Stimulated activated CD4-positive, alpha-beta T cell treated with anti-CD3 and anti-CD28 coated beads, TNF-alpha, amount 100 ng/mL, for 4 hours (primary cell): ENCODE results near the gene ACSF3.

Experiments
- DNase-seq, 3 experiments: peaks; one replicate each; pipeline ENCODE4 v3.0.0-alpha.2; 2020; ENCODE audit warnings: low read depth in 3 of 3

ACSF3 gene

GRCh38 chr16:89112377-89113151, 18.9 kb downstream of the ACSF3 start:
- DNase-seq: no peak

- no peak for DNase-seq
Measured at GRCh38 chr16:89113152-89113547, 19.5 kb downstream of the ACSF3 start.

DNA sequence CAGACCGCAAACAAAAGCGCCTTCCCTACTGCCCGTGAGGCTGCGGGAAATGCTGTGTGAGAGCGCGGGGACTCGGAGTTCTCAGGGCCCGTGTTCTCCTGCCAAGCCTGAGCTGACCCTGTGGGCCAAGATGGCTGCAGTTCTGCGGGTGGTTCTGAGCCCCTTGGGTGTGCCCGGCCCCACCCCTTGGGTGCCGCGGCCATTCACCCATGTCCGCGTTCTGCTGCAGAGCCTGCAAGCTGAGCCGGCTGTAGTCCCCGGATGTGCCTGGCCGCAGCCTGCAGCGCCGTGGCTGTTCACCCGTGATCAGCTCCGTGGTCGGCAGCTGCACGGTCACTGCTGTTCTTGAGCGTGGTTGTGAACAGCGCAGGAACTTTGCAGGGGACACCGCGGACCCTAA, 20.0 kb downstream of the ACSF3 start:
- DNase-seq: no peak

DNA sequence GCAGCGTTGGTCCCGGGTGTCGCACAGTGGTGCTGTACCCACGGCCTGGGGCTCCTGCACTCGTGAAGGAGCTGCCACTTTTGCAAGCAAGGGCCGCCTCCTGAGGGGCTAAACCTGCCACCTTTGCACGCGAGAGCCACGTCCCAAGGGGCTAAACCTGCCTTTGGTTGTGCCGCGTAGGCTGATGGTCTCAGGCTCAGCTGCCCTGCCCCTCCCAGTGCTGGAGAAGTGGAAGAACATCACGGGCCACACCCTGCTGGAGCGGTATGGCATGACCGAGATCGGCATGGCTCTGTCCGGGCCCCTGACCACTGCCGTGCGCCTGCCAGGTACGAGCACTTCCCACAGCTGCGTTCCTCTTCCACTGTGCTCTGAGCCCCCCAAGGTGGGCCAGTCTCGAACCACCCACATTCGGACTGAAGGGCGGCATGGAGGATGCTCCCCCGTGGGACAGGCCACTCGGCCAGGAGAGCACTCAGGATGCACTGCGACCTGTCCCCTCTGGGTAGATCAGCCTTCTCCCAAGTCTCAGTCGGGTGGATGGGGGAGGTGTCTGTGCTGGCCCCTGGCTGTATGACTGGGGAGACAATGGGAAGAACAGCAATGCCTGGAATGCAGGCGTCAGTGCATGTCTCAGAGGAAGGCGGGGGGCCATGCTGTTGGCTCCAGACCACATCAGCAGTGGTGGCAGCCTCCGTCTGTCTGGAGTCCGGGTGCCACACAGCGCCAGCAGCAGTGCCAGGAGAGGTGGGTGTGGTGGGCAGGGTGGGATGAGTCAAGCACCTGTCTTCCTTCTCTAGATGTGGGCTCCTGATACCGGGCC, 20.7 kb downstream of the ACSF3 start:
- no peak for DNase-seq

DNA sequence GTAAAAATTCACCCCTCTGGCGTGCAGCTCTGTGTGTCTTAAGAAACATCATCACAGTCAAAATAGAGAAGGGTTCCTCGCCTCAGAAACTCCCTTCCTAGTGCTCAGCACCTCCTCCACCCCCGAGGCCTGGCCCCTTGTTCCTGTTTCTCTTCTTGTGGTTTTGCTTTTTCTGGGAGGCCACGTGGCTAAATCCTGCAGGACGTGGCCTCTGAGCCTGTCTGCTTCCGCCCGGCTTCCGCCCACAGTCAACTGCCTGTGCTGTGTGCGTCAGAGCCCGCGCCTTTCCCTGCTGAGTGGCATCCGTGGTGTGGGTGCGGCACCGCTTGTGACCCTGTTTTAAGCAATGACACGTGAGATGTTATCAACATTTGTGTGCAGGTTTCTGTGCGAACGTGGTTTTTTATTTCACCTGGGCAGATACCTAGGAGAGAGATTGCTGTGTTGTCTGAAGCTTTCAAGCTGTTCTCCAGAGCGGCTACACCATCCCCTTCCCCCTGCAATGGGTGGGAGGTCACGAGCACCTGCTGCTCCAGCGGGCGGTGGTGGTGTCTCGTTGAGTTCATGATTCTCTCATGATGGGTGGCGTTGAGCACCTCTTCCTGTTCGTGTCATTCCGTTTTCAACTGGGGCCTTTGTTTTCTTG, 21.7 kb downstream of the ACSF3 start:
- DNase-seq: peak; percentile 44 to 76 (median 69)

- DNase-seq: no peak
Measured at GRCh38 chr16:89116341-89117226, 22.9 kb downstream of the ACSF3 start.

GRCh38 chr16:89117227-89117974, 23.7 kb downstream of the ACSF3 start:
- no peak for DNase-seq

GRCh38 chr16:89117975-89118289, 24.3 kb downstream of the ACSF3 start:
- no peak for DNase-seq

DNA sequence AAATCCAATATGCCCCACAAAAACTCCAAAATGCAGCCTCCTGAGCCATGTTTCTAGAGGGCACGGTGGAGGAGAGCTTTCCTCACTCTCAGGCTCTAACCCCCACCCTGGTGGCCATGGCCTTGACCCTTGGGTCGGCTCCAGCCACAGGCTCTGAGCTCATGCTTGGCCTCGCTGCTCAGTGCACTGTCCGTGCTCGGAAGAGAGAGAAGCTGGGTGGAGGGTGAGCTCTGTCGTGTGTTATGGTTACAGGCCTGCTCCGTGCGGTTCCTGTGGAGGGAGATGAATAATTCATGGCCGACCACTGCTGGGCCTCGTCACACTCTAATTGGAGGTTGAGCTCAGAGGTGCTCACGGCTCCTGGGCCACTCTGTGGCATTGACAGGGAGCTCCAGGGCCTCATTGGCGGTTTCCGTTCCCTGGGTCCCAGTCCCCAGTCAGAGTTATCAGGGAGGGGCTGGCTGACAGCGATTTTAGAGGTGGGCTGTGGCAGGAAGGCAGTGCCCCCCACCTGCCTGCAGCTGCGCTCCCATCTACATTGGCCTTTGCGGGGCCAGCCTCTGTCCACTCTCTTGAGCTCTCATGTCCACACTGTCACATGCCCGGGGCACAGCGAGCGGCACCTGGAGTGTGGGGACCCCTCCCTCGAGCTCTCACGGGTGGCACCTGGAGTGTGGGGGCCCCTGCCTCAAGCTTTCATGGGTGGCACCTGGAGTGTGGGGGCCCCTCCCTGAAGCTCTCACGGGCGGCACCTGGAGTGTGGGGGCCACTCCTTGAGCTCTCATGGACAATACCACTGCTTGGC, 24.9 kb downstream of the ACSF3 start:
- DNase-seq: no peak

- no peak for DNase-seq
Measured at GRCh38 chr16:89119166-89119621, 25.5 kb downstream of the ACSF3 start.

- DNase-seq: no peak
Measured at GRCh38 chr16:89119661-89120141, 26.0 kb downstream of the ACSF3 start.

DNA sequence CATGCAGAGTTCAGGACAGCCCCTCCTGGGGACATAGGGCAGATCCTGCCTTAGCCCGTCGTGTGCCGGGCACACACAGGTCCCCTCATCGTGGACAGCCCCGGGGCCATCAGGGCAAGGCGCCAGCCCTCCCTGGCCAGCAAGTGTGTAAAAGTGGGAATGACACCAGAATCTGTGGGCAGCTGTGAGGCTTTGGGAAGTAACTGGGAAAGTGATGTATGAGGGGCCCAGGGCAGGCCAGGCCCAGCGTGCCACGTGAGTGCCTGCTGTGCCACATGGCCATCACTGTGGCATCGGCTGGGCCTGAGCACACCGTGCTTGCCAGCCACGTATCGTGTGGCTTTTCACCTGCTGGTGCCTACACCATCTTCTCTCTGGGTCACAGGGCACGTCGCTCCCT, 26.6 kb downstream of the ACSF3 start:
- DNase-seq: no peak

DNA sequence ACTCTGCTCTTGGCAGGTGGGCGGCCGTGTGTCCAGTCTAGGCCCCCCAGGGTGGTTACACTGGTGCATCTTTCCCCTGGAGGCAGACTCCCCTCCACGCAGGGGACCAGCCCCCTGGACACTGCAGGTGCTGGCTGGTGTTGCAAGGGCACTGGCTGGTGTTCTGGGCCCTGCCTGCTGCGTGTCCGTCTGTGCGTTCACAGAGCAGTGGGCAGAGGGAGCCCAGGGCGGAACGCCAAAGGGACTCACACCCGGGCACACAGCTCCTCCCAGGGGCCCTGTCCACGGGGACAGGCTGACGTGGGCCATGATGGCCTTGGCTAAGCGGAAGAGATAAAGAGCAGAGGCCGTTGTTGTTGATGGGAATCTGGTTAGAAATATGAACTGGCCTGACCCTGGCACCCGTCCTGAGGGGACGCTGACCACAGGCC, 27.3 kb downstream of the ACSF3 start:
- no peak for DNase-seq

- no peak for DNase-seq
Measured at GRCh38 chr16:89121691-89122321, 28.2 kb downstream of the ACSF3 start.

DNA sequence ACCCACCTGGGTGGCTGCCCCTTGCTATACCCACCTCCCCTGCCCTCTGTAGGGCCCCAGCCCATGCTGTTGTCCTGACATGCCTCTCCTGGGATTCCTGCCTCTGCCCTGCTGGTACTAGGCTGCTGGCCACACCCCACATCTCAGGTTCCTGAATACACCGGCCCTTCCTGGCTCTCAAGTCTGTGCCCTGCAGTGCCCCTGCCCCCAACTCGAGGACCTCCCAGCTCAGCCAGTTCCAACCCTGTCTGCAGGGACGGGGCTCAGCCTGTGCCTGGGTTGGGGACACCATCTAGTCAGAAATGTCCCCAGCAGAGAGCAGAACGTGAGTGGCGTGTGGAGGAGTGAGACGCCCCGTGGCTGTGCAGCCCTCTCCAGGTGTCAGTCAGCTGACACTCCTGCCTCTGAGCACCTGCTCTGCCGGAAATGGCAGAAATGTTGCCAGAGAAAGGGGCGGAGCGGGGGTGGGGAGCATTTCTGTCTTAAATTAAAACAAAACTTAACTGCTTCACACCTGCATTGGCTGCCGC, 28.7 kb downstream of the ACSF3 start:
- peak; percentile 12 to 41 (median 41) for DNase-seq

DNA sequence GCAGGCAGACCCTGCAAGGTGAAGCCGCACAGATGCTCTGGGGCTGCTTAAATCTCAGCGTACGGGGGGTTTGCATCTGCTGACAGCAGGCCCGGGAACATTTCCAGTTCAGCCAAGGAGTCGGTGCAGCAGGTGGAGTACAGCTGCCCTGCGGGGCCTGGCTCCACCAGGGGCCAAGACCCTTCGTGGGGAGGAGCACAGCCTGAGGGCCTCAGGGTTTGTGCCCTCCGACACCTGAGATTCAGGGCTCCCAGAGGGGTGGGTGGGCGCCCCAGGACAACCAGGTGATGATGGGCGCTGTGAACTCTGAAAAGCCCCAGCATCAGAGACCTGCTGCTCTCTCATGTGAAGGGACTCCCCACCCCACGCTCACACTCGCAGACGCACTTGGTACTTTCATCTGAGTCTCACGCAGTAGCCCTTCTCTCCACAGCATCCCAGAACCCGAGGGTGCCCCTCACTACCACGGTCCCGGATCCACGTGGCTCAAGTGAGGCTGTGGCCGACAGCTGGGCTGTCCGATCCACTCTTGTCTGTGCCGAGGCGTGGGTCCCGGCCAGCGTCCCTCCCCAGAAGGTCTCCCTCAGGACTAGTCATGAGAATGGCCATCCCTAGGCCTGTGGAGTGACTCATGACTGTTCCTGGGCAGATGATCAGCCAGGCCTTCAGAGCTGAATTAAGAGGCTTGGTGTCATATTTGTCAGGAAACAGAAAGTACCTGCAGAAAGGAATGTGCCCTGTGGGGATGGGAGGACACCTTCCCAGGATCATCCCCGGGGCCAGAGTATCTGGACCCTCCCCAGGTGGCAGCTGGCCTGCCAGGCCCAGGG, 29.6 kb downstream of the ACSF3 start:
- no peak for DNase-seq

DNA sequence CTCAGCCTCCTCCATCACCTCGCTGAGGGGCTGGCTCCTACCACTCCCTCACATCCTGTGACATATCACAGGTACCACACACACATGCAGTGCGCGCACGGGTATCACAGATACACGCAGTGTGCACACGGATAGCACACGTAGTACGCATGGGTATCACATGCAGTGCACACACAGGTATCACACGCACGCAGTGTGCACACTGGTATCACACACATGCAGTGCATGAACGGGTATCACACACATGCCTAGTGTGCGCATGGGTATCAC, 30.1 kb downstream of the ACSF3 start:
- no peak for DNase-seq

DNA sequence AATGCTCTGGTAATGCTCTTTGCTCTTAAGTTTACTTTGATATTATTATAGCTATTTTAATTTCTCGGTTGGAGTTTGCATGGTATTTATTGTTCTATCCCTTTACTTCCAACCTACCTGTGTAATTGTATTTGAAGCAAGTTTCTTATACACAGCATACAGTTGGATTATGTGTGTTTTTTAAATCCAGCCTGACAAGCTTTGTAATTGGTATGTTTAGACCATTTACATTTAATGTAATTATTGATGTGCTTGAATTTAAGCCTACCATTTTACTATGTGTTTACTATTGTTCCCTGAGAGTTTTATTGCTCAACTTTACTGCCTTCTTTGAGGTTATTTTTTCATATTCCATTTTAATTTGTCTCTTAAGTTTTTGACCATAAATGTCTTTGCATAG, 35.7 kb downstream of the ACSF3 start:
- no peak for DNase-seq

- no peak for DNase-seq
Measured at GRCh38 chr16:89130448-89130847, 36.8 kb downstream of the ACSF3 start.
